Osteoblast (primary cell): Measurements from ENCODE around the gene CSTPP1. TPM values are rescaled to one million over a fixed set of nuclear protein-coding genes. Genes with fewer than 3 reads are reported as not detected.

ENCODE experiments used
- DNase-seq: peaks from one replicate; pipeline ENCODE4 v3.0.0; 2011; ENCODE audit warnings: low spot score, mixed read lengths; ENCODE audit not compliant: insufficient read length; ENCODE audit errors: missing footprints
- H2AFZ ChIP-seq: 2 replicates; pipeline ENCODE4 v1.6.0; 2011; ENCODE audit warnings: mild to moderate bottlenecking, low read length
- H3K27ac ChIP-seq: 2 replicates; pipeline ENCODE4 v1.5.1; 2011; ENCODE audit warnings: mild to moderate bottlenecking, low read depth, low read length, moderate library complexity
- H3K27me3 ChIP-seq: 2 replicates; pipeline ENCODE4 v1.6.0; 2012; ENCODE audit warnings: mild to moderate bottlenecking, control low read depth, inconsistent platforms, low read length, moderate library complexity; ENCODE audit not compliant: insufficient read depth
- H3K36me3 ChIP-seq: 2 replicates; pipeline ENCODE4 v1.5.1; 2011; ENCODE audit warnings: mild to moderate bottlenecking, low read length, control low read depth, moderate library complexity; ENCODE audit not compliant: insufficient read depth
- H3K4me1 ChIP-seq: 2 replicates; pipeline ENCODE4 v1.5.1; 2011; ENCODE audit warnings: mild to moderate bottlenecking, low read length, control low read depth, moderate library complexity; ENCODE audit not compliant: insufficient read depth
- H3K4me2 ChIP-seq: 2 replicates; pipeline ENCODE4 v1.6.0; 2011; ENCODE audit warnings: mild to moderate bottlenecking, low read length; ENCODE audit not compliant: insufficient read depth
- H3K4me3 ChIP-seq: fragments of 200-600 bp; sonication (generic); 3 replicates; pipeline ENCODE4 v1.5.1; 2012; ENCODE audit warnings: mild to moderate bottlenecking, low read length, inconsistent platforms; ENCODE audit not compliant: insufficient read depth
- H3K79me2 ChIP-seq: 2 replicates; pipeline ENCODE4 v1.6.0; 2012; ENCODE audit warnings: mild to moderate bottlenecking, low read length, control low read depth, inconsistent platforms; ENCODE audit not compliant: insufficient read depth
- H3K9me3 ChIP-seq: 2 replicates; pipeline ENCODE4 v1.5.1; 2011; ENCODE audit warnings: low read depth, low read length, control low read depth
- H4K20me1 ChIP-seq: 2 replicates; pipeline ENCODE4 v1.6.0; 2012; ENCODE audit warnings: mild to moderate bottlenecking, low read length, control low read depth; ENCODE audit not compliant: insufficient read depth
- total RNA-seq: library from RNA; depleted of rRNA; stranded (reverse); fragments of >200 nt; gene quantifications from 2 replicates; pipeline ENCODE4 v1.2.3, GENCODE V29; 2012
- TF ChIP-seq, protein P1 (sequence below): IDR thresholded peaks from 2 replicates; pipeline ENCODE4 v1.5.1; 2011; ENCODE audit warnings: mild to moderate bottlenecking, low read depth, low read length, moderate library complexity; ENCODE audit errors: extremely low read depth

Gene CSTPP1
- total RNA-seq, 1 donor, result 27.1 TPM

DNA sequence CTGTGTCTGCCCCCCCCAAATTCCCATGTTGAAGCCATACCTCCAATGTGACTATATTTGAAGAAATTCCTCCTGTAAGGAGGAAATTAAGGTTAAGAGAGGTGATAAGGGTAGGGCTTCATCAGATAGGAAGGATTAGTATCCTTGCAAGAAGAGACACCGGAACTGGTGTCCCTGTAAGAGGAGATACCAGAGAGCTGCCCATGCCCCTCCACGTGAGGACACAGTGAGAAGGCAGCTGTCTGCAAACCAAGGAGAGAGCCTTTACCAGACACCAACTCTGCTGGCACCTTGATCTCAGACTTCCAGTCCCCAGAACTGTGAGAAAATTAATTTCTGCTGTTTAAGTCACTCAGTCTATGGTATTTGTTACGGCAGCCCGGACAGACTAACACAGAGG is 130.8 kb downstream of the CSTPP1 start:
- TF ChIP-seq, protein P1, sequence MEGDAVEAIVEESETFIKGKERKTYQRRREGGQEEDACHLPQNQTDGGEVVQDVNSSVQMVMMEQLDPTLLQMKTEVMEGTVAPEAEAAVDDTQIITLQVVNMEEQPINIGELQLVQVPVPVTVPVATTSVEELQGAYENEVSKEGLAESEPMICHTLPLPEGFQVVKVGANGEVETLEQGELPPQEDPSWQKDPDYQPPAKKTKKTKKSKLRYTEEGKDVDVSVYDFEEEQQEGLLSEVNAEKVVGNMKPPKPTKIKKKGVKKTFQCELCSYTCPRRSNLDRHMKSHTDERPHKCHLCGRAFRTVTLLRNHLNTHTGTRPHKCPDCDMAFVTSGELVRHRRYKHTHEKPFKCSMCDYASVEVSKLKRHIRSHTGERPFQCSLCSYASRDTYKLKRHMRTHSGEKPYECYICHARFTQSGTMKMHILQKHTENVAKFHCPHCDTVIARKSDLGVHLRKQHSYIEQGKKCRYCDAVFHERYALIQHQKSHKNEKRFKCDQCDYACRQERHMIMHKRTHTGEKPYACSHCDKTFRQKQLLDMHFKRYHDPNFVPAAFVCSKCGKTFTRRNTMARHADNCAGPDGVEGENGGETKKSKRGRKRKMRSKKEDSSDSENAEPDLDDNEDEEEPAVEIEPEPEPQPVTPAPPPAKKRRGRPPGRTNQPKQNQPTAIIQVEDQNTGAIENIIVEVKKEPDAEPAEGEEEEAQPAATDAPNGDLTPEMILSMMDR, result no peak
- no peak overlapping the region for H3K4me2 ChIP-seq
- H2AFZ ChIP-seq, result no peak overlapping the region
- no peaks in the 10 kb centered on the region for H4K20me1 ChIP-seq
- DNase-seq, result no peak
- no peak overlapping the region for H3K27ac ChIP-seq
- H3K27me3 ChIP-seq, result no peaks in the 10 kb centered on the region
- no peak overlapping the region for H3K4me3 ChIP-seq
- peaks cover 3% of the 10 kb centered on the region for H3K4me1 ChIP-seq
- H3K9me3 ChIP-seq, result no peaks in the 10 kb centered on the region
- H3K79me2 ChIP-seq, result no peaks in the 10 kb centered on the region
- no peaks in the 10 kb centered on the region for H3K36me3 ChIP-seq

DNA sequence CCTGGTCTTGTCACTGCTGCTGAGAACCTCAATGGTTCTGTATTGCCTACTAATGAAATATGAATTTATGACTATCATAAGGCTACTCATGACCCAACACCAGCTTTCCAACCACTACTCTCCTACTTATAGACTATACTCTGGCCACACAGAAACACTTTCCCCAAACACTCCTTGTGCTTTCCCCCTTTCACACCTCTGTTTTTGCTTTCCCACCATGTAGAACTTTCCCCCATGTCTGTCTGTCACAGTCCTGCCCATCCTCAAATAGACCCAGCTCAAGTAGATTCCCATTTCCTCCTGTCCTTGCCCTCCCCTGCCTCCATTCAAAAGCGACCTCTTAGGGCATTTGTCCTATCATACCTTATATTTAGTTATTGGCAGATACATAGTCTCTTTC is 134.2 kb downstream of the CSTPP1 start:
- Histone ChIP-seq H3K4me1 (peaks cover 3% of the 10 kb centered on the region), H3K79me2 (no peaks in the 10 kb centered on the region), H3K9me3 (no peaks in the 10 kb centered on the region), H3K4me3 (no peak overlapping the region), H3K27me3 (no peaks in the 10 kb centered on the region), H3K4me2 (no peak overlapping the region), H3K36me3 (no peaks in the 10 kb centered on the region), H4K20me1 (no peaks in the 10 kb centered on the region), H3K27ac (no peak overlapping the region), H2AFZ (no peak overlapping the region)
- no peak for DNase-seq
- TF ChIP-seq, protein P1, result no peak

DNA sequence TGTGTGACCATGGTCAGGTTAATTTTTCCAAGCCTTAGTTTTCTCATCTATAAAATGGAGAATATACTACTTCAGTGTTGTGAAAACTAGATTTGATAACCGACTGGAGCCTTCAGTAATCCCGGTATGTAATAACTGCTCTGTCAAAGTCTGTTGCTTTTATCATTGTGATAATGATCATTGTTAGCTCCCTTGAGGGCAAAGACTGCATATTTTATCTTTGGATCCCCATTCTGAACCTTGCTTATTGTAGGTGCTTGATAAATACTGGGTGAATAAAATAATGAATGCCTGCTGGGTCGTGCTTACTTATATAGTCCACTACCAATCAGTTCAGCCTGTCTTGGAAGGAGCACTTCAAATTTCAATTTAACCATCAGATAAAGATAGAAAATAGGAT is 134.8 kb downstream of the CSTPP1 start:
- Histone ChIP-seq H3K4me1 (peaks cover 3% of the 10 kb centered on the region), H3K4me2 (no peak overlapping the region), H3K9me3 (no peaks in the 10 kb centered on the region), H2AFZ (no peak overlapping the region), H3K36me3 (no peaks in the 10 kb centered on the region), H4K20me1 (no peaks in the 10 kb centered on the region), H3K27ac (no peak overlapping the region), H3K27me3 (no peaks in the 10 kb centered on the region), H3K4me3 (no peak overlapping the region), H3K79me2 (no peaks in the 10 kb centered on the region)
- no peak for DNase-seq
- TF ChIP-seq, protein P1, result no peak

DNA sequence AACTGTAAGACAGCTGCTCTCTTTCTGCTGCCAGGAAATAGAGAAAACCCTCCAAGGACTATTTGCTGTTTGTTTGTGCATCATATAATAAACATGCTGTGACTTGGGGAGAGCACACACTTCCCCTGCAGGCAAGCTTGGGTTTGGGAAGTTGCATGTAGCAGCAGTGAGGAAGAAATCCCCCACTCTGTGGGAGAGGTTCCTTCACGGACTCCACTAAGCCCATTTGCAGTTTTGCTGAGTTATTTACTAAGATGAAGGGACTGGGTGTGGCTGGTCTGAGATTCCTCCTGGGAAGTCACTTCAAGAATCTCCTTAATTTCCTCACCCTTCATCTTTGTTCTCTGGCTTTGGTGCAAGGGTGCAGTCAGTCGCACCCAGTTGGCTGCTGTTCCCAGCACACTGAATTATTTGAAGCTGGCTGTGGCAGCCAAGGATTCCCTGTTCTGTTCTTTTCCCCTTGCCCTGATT is 135.3 kb downstream of the CSTPP1 start:
- peaks cover 1% of the 10 kb centered on the region for H3K4me1 ChIP-seq
- no peak overlapping the region for H3K4me2 ChIP-seq
- TF ChIP-seq, protein P1, result no peak
- H3K27ac ChIP-seq, result no peak overlapping the region
- H3K27me3 ChIP-seq, result no peaks in the 10 kb centered on the region
- H4K20me1 ChIP-seq, result no peaks in the 10 kb centered on the region
- H3K4me3 ChIP-seq, result no peak overlapping the region
- no peak overlapping the region for H2AFZ ChIP-seq
- H3K36me3 ChIP-seq, result no peaks in the 10 kb centered on the region
- H3K79me2 ChIP-seq, result no peaks in the 10 kb centered on the region
- H3K9me3 ChIP-seq, result no peaks in the 10 kb centered on the region
- DNase-seq, result no peak
